Adrenal gland (tissue), 12 donors: ENCODE results near the gene ANKRD24. TPM values are rescaled to one million over a fixed set of nuclear protein-coding genes. Genes with fewer than 3 reads are reported as not detected.

Experiments used
- DNase-seq, 7 donors: peaks; one replicate each; pipeline ENCODE4 v3.0.0-alpha.2; 2019 to 2020
- H3K27ac ChIP-seq, 5 donors: fragments of 200-600 bp; sonication (generic) in 4 of 5; 1 replicate in 3 of 5; 2 replicates in 2 of 5; pipeline versions ENCODE4 v1.5.1 to v1.8.0; 2016 to 2020; ENCODE audit warnings: mild to moderate bottlenecking in 1 of 5
- H3K27me3 ChIP-seq: fragments of 200-600 bp; 2 replicates; pipeline ENCODE4 v1.8.0; 2021
- H3K36me3 ChIP-seq, 2 donors: fragments of 200-600 bp; replicated peaks in 1 of 2; 1 replicate in 1 of 2; 2 replicates in 1 of 2; pipeline versions ENCODE4 v1.5.1 to v1.8.0; 2018 to 2022
- H3K4me1 ChIP-seq, 2 donors: fragments of 200-600 bp; replicated peaks in 1 of 2; 1 replicate in 1 of 2; 2 replicates in 1 of 2; pipeline versions ENCODE4 v1.5.1 to v1.8.0; 2018 to 2021
- H3K4me3 ChIP-seq, 4 donors: fragments of 200-600 bp; sonication (generic) in 3 of 4; one replicate each; pipeline ENCODE4 v1.5.1; 2016 to 2018
- H3K9me3 ChIP-seq, 3 donors: fragments of 200-600 bp; sonication (generic) in 1 of 3; replicated peaks in 1 of 3; 1 replicate in 2 of 3; 2 replicates in 1 of 3; pipeline versions ENCODE4 v1.5.1 to v1.8.0; 2016 to 2021
- POLR2A ChIP-seq, 2 donors: fragments of 450-650 bp; IDR thresholded peaks; one replicate each; pipeline ENCODE4 v1.6.1; 2017; ENCODE audit warnings: antibody characterized with exemption in 2 of 2, mild to moderate bottlenecking in 2 of 2, moderate library complexity in 1 of 2
- WGBS, 4 donors: extraction: QIAGEN DNeasy Blood & Tissue Kit in 2 of 4; methylation state at CpG; one replicate each; pipeline versions ENCODE4 v1.1.5 to v1.1.7; 2013 to 2017; 5-methylcytosine and 5-hydroxymethylcytosine counted together
- intact Hi-C, 2 donors: fragments of 100-400 bp; cut with DNase I; formaldehyde crosslinking; loops; one replicate each; pipeline versions ENCODE4 v1.14.1 to v1.15.0; 2022 to 2023
- polyA plus RNA-seq, 3 donors: library from polyadenylated mRNA; stranded (reverse); fragments of 200-250 nt in 2 of 3; fragments of 350-450 nt in 1 of 3; fragmentation: Illumina TruSeq in 1 of 3; extraction: RNeasy Lipid Tissue Mini Kit (QIAGEN cat#74804) in 1 of 3; gene quantifications; one replicate each; pipeline ENCODE4 v1.2.3, GENCODE V29; 2013 to 2014
- total RNA-seq, 9 donors: library from RNA; depleted of rRNA in 4 of 9; stranded (reverse); fragments of >200 nt in 4 of 9; fragments of 120-200 nt in 1 of 9; fragmentation: NEBNext Ultra II Directional in 1 of 9; extraction: Animal tissue kit (Norgen Biotek cat#: 25700) in 1 of 9; gene quantifications; one replicate each; pipeline versions ENCODE4 v1.1.0 to v1.2.4, GENCODE V29; 2013 to 2023
- TF ChIP-seq, protein P1 (sequence below), 6 experiments: fragments of 450-650 bp in 4 of 6; fragments of 200-600 bp in 2 of 6; sonication (generic) in 1 of 6; IDR thresholded peaks; 1 replicate in 5 of 6; 2 replicates in 1 of 6; pipeline versions ENCODE4 v1.5.1 to v1.8.0; 2016 to 2021; ENCODE audit warnings: antibody characterized with exemption in 6 of 6, mild to moderate bottlenecking in 2 of 6, moderate library complexity in 1 of 6
- donor health status: healthy with polysubstance abuse.
- donor health status: Bipolar disorder and iron deficiency.
- donor health status: DM: yes; HTN: yes; CAD: no.
- donor health status: DM: no; HTN: no; CAD: no.
- donor health status: DM: no; HTN: no; CAD: no.
- donor health status: DM: yes; HTN: yes; CAD: no.

The ANKRD24 gene
- total and polyA plus RNA-seq, 12 donors = 1.1 to 17.2 (median 3.2) TPM

DNA sequence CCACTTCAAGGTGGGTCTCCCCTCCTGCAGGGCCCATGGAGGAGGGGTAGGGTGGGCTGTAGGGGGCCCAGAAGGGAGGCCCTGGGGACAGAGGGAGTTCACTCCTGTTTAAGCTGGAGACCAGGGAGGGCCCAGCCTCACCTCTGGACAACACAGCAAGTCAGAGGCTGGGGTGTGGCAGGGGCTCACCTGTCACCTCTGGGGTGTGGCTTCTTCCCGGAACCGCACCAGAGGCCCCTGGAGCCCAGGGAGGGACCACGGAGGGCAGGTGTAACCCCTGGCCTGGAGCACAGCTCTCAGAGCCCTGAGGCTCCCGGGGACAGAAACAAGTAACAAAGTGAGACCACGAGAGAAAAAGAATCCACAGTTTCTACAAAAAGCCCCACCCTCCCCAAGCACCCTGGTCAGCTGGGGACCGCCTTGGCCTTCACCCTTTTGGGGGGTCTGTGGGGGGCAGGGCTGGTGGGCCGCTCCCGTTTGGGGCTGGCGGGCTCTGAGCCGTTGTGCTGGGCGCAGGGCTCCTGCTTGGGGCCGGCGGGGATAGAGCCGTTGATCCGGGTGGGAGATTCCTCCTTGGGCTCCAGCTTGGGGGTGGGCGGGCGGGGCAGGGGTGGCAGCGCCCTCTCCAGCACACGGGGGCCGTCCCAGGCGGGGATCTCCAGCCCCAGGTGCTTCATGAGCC, 8.1 kb upstream of the ANKRD24 start:
- peaks cover 0 to 6% of the 10 kb centered on the region in 2 donors for H3K4me1 ChIP-seq
- peaks cover 0 to 30% of the 10 kb centered on the region in 2 donors for H3K36me3 ChIP-seq
- 80 to 86% (median 82%) methylated on average over 2 to 21 of the region's 21 CpGs for WGBS, 4 donors
- no peak for DNase-seq
- no peak overlapping the region for H3K4me3 ChIP-seq
- intact Hi-C loops = no loop called here
- no peaks in the 10 kb centered on the region for H3K9me3 ChIP-seq
- TF ChIP-seq, protein P1, sequence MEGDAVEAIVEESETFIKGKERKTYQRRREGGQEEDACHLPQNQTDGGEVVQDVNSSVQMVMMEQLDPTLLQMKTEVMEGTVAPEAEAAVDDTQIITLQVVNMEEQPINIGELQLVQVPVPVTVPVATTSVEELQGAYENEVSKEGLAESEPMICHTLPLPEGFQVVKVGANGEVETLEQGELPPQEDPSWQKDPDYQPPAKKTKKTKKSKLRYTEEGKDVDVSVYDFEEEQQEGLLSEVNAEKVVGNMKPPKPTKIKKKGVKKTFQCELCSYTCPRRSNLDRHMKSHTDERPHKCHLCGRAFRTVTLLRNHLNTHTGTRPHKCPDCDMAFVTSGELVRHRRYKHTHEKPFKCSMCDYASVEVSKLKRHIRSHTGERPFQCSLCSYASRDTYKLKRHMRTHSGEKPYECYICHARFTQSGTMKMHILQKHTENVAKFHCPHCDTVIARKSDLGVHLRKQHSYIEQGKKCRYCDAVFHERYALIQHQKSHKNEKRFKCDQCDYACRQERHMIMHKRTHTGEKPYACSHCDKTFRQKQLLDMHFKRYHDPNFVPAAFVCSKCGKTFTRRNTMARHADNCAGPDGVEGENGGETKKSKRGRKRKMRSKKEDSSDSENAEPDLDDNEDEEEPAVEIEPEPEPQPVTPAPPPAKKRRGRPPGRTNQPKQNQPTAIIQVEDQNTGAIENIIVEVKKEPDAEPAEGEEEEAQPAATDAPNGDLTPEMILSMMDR (IDR thresholded peaks at IDR 0.05) = no peak
- TF ChIP-seq POLR2A (IDR thresholded peaks at IDR 0.05) = no peak
- no peaks in the 10 kb centered on the region for H3K27me3 ChIP-seq
- H3K27ac ChIP-seq = no peak overlapping the region

DNA sequence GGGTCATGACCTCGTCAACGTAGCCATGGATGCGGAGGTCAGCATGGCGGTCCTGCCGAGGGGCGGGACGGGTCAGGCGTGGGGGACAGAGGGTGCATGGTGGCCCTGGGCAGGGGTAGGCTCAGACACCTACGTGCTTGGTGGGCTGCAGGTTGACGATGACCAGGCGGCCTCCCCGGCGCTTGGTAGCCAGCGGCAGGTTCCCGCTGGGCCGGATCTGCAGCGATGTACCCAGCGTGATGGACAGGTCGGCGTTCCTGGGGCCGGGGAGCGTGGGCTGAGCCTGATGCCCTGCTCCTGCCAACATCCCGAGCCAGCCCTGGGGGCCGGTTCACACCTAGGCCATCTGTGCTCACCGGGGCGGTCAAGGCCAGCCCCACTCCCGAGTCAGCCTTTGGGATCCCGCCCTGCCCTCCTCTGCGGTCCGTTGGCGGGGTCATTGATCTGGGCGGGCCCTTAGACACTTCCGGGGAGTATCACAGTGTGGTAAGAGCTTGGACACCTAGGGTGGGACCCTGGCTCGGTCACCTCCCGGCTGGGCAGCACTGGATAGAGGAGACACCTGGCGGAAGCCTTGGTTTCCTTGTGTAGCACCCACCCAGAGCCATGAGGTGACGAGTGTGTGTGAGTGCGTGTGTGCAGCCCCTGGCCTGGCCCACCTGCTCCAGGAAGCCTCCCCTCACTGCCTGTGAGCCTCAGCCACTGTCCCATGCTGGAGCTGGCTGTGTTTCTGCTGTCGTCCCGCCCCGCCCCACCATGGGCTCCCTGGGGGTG, 7.4 kb upstream of the ANKRD24 start:
- DNase-seq = no peak
- TF ChIP-seq, protein P1 (IDR thresholded peaks at IDR 0.05) = no peak
- TF ChIP-seq POLR2A (IDR thresholded peaks at IDR 0.05) = no peak
- 86 to 92% (median 90%) methylated on average over 11 to 41 of the region's 41 CpGs for WGBS, 4 donors
- no peak overlapping the region for H3K27ac ChIP-seq
- H3K4me3 ChIP-seq = no peak overlapping the region
- H3K36me3 ChIP-seq = peaks cover 0 to 35% of the 10 kb centered on the region in 2 donors
- no peaks in the 10 kb centered on the region for H3K27me3 ChIP-seq
- H3K4me1 ChIP-seq = peaks cover 0 to 6% of the 10 kb centered on the region in 2 donors
- intact Hi-C loops = no loop called here
- H3K9me3 ChIP-seq = no peaks in the 10 kb centered on the region

DNA sequence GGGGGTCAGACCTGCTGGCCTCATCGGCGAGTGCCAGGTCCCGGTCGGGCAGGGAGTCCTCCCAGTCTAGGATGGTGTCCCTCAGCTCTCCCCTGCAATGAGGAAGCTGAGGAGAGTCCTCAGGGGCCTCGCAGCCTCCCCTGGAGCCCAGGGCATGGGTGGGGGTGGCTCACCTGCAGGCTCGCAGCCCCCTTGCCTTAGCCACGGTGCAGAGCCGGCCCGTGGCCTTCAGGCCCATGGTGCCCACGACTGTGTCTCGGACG, 6.9 kb upstream of the ANKRD24 start:
- H3K36me3 ChIP-seq = peaks cover 0 to 40% of the 10 kb centered on the region in 2 donors
- no peak overlapping the region for H3K27ac ChIP-seq
- intact Hi-C loops = no loop called here

DNA sequence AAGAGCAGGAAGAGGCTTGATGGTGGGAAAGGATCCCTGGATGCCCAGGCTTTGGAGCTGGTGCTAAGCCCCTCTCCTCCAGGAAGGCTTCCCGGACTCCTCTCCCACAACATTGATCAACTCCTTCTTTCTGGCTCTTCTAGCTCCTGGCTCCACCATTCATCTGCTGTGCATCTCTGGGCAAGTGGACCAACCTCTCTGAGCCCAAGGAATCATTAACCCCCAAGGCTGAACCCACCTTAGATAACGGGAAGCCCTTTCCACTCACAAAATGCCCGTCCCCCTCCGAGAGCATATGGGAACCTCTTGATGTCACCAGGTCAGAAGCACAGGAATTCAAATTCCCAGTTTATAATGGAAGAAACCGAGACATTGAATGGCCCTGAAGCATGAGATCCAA, 5.3 kb upstream of the ANKRD24 start:
- Histone ChIP-seq H3K9me3 (no peaks in the 10 kb centered on the region), H3K27me3 (no peaks in the 10 kb centered on the region), H3K4me1 (peaks cover 6 to 16% of the 10 kb centered on the region in 2 donors), H3K27ac (no peak overlapping the region), H3K36me3 (peaks cover 0 to 41% of the 10 kb centered on the region in 2 donors), H3K4me3 (no peak overlapping the region)
- no peak for TF ChIP-seq POLR2A (IDR thresholded peaks at IDR 0.05)
- intact Hi-C loops = no loop called here
- DNase-seq = no peak
- 92 to 98% (median 96%) methylated on average over 5 of the region's 5 CpGs for WGBS, 4 donors

More for the DNA sequence above, 6.9 kb upstream of the ANKRD24 start:
- H3K4me3 ChIP-seq = no peak overlapping the region
- H3K9me3 ChIP-seq = no peaks in the 10 kb centered on the region
- peaks cover 0 to 6% of the 10 kb centered on the region in 2 donors for H3K4me1 ChIP-seq
- DNase-seq = no peak
- WGBS, 4 donors = 87 to 92% (median 91%) methylated on average over 7 to 12 of the region's 12 CpGs
- H3K27me3 ChIP-seq = no peaks in the 10 kb centered on the region
- TF ChIP-seq, protein P1 (IDR thresholded peaks at IDR 0.05) = no peak
- no peak for TF ChIP-seq POLR2A (IDR thresholded peaks at IDR 0.05)
